ENCODE results near the gene PODXL. TPM values are rescaled to one million over a fixed set of nuclear protein-coding genes. Genes with fewer than 3 reads are reported as not detected.

Gene PODXL
- polyA plus RNA-seq, 1 experiment: 0.79 TPM

- H3K4me3 ChIP-seq (ENCODE audit: low read depth, low read length): no peak overlapping the region
- ChIA-PET CTCF (no interaction called here), POLR2A (no interaction called here)
- TF ChIP-seq, protein P1, sequence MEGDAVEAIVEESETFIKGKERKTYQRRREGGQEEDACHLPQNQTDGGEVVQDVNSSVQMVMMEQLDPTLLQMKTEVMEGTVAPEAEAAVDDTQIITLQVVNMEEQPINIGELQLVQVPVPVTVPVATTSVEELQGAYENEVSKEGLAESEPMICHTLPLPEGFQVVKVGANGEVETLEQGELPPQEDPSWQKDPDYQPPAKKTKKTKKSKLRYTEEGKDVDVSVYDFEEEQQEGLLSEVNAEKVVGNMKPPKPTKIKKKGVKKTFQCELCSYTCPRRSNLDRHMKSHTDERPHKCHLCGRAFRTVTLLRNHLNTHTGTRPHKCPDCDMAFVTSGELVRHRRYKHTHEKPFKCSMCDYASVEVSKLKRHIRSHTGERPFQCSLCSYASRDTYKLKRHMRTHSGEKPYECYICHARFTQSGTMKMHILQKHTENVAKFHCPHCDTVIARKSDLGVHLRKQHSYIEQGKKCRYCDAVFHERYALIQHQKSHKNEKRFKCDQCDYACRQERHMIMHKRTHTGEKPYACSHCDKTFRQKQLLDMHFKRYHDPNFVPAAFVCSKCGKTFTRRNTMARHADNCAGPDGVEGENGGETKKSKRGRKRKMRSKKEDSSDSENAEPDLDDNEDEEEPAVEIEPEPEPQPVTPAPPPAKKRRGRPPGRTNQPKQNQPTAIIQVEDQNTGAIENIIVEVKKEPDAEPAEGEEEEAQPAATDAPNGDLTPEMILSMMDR (IDR thresholded peaks at IDR 0.05; ENCODE audit: low read depth, low read length): 0 out of 2 replicates have a peak, but pooled peaks have one; percentile 20
- H3K27me3 ChIP-seq (ENCODE audit: control insufficient read depth, insufficient read depth, low read length): no peaks in the 10 kb centered on the region
- no peaks in the 10 kb centered on the region for H3K9me3 ChIP-seq (ENCODE audit: control insufficient read depth, insufficient read depth, low read length)
- DNase-seq (ENCODE audit: low read depth, low spot score): no peak
- no peak overlapping the region for H3K27ac ChIP-seq (ENCODE audit: low read depth, low read length)
These were observed 15.8 kb downstream of the PODXL start for GRCh38 chr7:131540491-131541162.

DNA sequence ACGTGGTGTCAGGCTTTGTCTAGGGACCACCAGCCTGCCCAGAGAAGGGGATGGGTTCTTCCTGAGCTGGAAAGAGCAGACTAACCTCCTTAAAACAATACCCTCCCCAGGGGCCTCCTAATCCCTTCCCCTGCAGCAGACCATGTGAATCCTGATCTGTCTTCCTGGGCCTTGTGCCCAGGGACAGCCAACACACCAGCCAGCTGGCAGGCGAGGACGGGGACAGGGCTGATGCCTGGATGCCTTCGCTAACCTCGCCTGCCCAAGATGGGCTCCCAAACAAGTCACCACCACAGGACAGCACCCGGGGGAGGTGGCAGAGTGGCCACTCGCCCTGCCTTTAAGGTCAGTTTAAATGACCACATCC is 17.6 kb downstream of the PODXL start:
- TF ChIP-seq, protein P1 (IDR thresholded peaks at IDR 0.05; ENCODE audit: low read depth, low read length): no peak
- POLR2A ChIA-PET: no interaction called here
- no peak overlapping the region for H3K27ac ChIP-seq (ENCODE audit: low read depth, low read length)
- CTCF ChIA-PET: interaction anchor here (1.3 kb wide), 2 partner anchors 25 to 117 kb away, joined by 4 read pairs; no protein-coding TSS in a partner anchor
- H3K9me3 ChIP-seq (ENCODE audit: control insufficient read depth, insufficient read depth, low read length): no peaks in the 10 kb centered on the region
- no peak overlapping the region for H3K4me3 ChIP-seq (ENCODE audit: low read depth, low read length)
- DNase-seq (ENCODE audit: low read depth, low spot score): no peak
- no peaks in the 10 kb centered on the region for H3K27me3 ChIP-seq (ENCODE audit: control insufficient read depth, insufficient read depth, low read length)

DNA sequence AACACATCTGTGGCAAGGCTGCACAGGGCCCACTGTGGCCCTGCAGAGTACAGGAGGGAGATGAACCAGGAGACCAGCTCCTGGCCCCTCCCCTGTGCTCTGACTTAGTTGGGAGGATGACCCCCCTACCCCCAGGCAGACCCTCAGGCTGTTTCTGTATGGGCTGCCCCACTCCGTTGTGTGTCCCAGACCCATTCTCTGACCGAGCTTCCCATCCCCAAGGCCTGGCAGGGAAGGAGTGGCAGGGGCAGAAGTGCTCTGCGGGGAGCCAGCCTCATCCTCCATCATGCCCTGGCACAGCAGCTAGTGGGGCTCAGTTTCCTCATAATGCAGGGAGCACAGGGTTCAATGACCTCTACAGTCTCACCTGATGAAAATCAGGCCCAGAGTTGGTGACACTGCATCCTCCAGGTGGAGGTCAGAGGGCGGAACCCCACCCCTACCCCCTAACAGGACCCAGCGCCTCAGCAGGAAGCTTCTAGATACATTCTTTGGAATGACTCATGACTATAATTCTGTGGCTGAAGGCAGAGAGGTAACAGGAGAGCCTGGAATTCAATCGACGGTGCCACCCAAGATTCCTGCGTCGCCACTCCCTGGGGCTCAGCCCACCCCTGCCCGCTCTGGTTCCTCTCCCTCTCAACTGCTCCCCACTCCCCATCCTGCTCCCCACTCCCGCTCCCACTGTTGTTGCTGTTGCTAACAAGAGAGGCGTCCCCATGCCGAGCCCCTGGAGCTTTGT is 18.2 kb downstream of the PODXL start:
- POLR2A ChIA-PET: no interaction called here
- Histone ChIP-seq H3K4me3 (ENCODE audit: low read depth, low read length) (no peak overlapping the region), H3K27me3 (ENCODE audit: control insufficient read depth, insufficient read depth, low read length) (no peaks in the 10 kb centered on the region), H3K27ac (ENCODE audit: low read depth, low read length) (no peak overlapping the region), H3K9me3 (ENCODE audit: control insufficient read depth, insufficient read depth, low read length) (no peaks in the 10 kb centered on the region)
- CTCF ChIA-PET: interaction anchor here (1.3 kb wide), 2 partner anchors 25 to 117 kb away, joined by 4 read pairs; no protein-coding TSS in a partner anchor
- TF ChIP-seq, protein P1 (IDR thresholded peaks at IDR 0.05; ENCODE audit: low read depth, low read length): no peak
- no peak for DNase-seq (ENCODE audit: low read depth, low spot score)

DNA sequence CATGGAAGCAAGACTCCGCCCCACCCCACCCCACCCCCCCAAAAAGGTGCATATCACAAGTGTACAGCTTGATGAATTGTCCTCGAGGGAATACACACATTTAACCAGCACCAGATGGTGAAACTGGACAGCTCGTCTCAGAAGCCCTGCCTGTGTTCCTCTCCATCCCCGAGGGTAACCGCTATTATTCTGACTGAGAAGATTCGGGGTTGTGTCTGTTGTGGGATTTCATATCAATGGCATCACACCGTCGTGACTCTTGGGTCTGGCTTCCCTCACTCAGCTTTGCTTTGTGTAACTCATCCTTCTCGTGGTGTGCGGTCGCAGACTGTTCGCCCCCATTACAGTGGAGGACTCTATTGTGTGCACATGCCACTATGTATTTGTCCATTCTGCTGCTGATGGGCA is 18.9 kb downstream of the PODXL start:
- no peak overlapping the region for H3K27ac ChIP-seq (ENCODE audit: low read depth, low read length)
- H3K27me3 ChIP-seq (ENCODE audit: control insufficient read depth, insufficient read depth, low read length): no peaks in the 10 kb centered on the region
- DNase-seq (ENCODE audit: low read depth, low spot score): no peak
- no peak overlapping the region for H3K4me3 ChIP-seq (ENCODE audit: low read depth, low read length)
- no peaks in the 10 kb centered on the region for H3K9me3 ChIP-seq (ENCODE audit: control insufficient read depth, insufficient read depth, low read length)
- ChIA-PET POLR2A (no interaction called here), CTCF (no interaction called here)
- TF ChIP-seq, protein P1 (IDR thresholded peaks at IDR 0.05; ENCODE audit: low read depth, low read length): no peak

- DNase-seq (ENCODE audit: low read depth, low spot score): no peak
- ChIA-PET CTCF (interaction anchor here (1.4 kb wide), 1 partner anchor 21 kb away, joined by 3 read pairs; no protein-coding TSS in a partner anchor), POLR2A (no interaction called here)
- Histone ChIP-seq H3K27ac (ENCODE audit: low read depth, low read length) (no peak overlapping the region), H3K27me3 (ENCODE audit: control insufficient read depth, insufficient read depth, low read length) (no peaks in the 10 kb centered on the region), H3K4me3 (ENCODE audit: low read depth, low read length) (no peak overlapping the region), H3K9me3 (ENCODE audit: control insufficient read depth, insufficient read depth, low read length) (no peaks in the 10 kb centered on the region)
- TF ChIP-seq, protein P1 (IDR thresholded peaks at IDR 0.05; ENCODE audit: low read depth, low read length): no peak
These were observed 20.0 kb downstream of the PODXL start for GRCh38 chr7:131536361-131536849.

Data from AG04450 (cell line).